Lower lobe of right lung (tissue), 2 donors: ENCODE measurements around the gene CISH. TPM values are rescaled to one million over a fixed set of nuclear protein-coding genes. Genes with fewer than 3 reads are reported as not detected.

ENCODE experiments used
- ATAC-seq, 2 donors: fragments of 200-7000 bp; cut with Tn5 transposase; one replicate each; pipeline ENCODE4 v1.9.1; 2020 to 2022; ENCODE audit warnings: mild to moderate bottlenecking in 2 of 2, moderate library complexity in 2 of 2
- DNase-seq: peaks from one replicate; pipeline ENCODE4 v3.0.0-alpha.2; 2020
- H3K27ac ChIP-seq: fragments of 200-600 bp; one replicate; pipeline ENCODE4 v1.8.0; 2022
- H3K27me3 ChIP-seq: fragments of 200-600 bp; one replicate; pipeline ENCODE4 v1.8.0; 2022; ENCODE audit warnings: low read depth
- H3K36me3 ChIP-seq: fragments of 200-600 bp; one replicate; pipeline ENCODE4 v1.8.0; 2022; ENCODE audit warnings: mild to moderate bottlenecking
- H3K4me1 ChIP-seq: fragments of 200-600 bp; one replicate; pipeline ENCODE4 v1.8.0; 2022
- H3K4me3 ChIP-seq: fragments of 200-600 bp; one replicate; pipeline ENCODE4 v1.8.0; 2022; ENCODE audit warnings: mild to moderate bottlenecking
- H3K9me3 ChIP-seq: fragments of 200-600 bp; one replicate; pipeline ENCODE4 v1.8.0; 2022
- CTCF ChIP-seq: fragments of 200-600 bp; IDR thresholded peaks from one replicate; pipeline ENCODE4 v1.8.0; 2022; ENCODE audit warnings: antibody characterized with exemption, mild to moderate bottlenecking
- intact Hi-C: fragments of 100-400 bp; cut with DNase I; formaldehyde crosslinking; loops from one replicate; pipeline ENCODE4 v1.11.0; 2022
- total RNA-seq: library from RNA; stranded (reverse); fragmentation: NEBNext Ultra II Directional; extraction: Animal tissue kit (Norgen Biotek cat#: 25700); gene quantifications from one replicate; pipeline ENCODE4 v1.2.1, GENCODE V29; 2021
- donor health status: DM: no; HTN: yes; CAD: no; lungs with severe emphysema.

CISH gene
- total RNA-seq, 1 donor from 2014 or later, result 48.8 TPM

- Histone ChIP-seq H3K36me3 (no peaks in the 10 kb centered on the region), H3K9me3 (no peaks in the 10 kb centered on the region), H3K4me1 (peaks cover 62% of the 10 kb centered on the region), H3K4me3 (no peak overlapping the region), H3K27ac (no peak overlapping the region), H3K27me3 (no peaks in the 10 kb centered on the region)
- DNase-seq, result no peak
- no peak for ATAC-seq
- intact Hi-C loops, result no loop called here
- TF ChIP-seq CTCF, result no peak
These were observed 17.0 kb upstream of the CISH start for GRCh38 chr3:50628601-50629000.

GRCh38 chr3:50627407-50628051 is 16.0 kb upstream of the CISH start:
- DNase-seq (peak; percentile 81), ATAC-seq (peak; percentile 87 to 91)
- Histone ChIP-seq H3K4me1 (peaks cover 70% of the 10 kb centered on the region), H3K27ac (peak overlapping the region; percentile 41), H3K27me3 (no peaks in the 10 kb centered on the region), H3K4me3 (no peak overlapping the region), H3K9me3 (no peaks in the 10 kb centered on the region), H3K36me3 (no peaks in the 10 kb centered on the region)
- intact Hi-C loops, result no loop called here
- no peak for TF ChIP-seq CTCF

- peaks cover 75% of the 10 kb centered on the region for H3K4me1 ChIP-seq
- no peaks in the 10 kb centered on the region for H3K9me3 ChIP-seq
- TF ChIP-seq CTCF, result no peak
- H3K27me3 ChIP-seq, result no peaks in the 10 kb centered on the region
- no peaks in the 10 kb centered on the region for H3K36me3 ChIP-seq
- no peak overlapping the region for H3K4me3 ChIP-seq
- ATAC-seq (no peak), DNase-seq (no peak)
- intact Hi-C loops, result no loop called here
- peak overlapping the region; percentile 18 for H3K27ac ChIP-seq
These were observed 14.8 kb upstream of the CISH start for GRCh38 chr3:50626401-50626800.

GRCh38 chr3:50625231-50626182 is 13.9 kb upstream of the CISH start:
- no peak overlapping the region for H3K4me3 ChIP-seq
- H3K9me3 ChIP-seq, result no peaks in the 10 kb centered on the region
- intact Hi-C loops, result no loop called here
- peak overlapping the region; percentile 13 for H3K27ac ChIP-seq
- H3K4me1 ChIP-seq, result peaks cover 84% of the 10 kb centered on the region
- H3K27me3 ChIP-seq, result no peaks in the 10 kb centered on the region
- no peaks in the 10 kb centered on the region for H3K36me3 ChIP-seq
- no peak for ATAC-seq
- no peak for TF ChIP-seq CTCF
- DNase-seq, result no peak

- Histone ChIP-seq H3K4me3 (no peak overlapping the region), H3K27ac (no peak overlapping the region), H3K9me3 (no peaks in the 10 kb centered on the region), H3K4me1 (peaks cover 85% of the 10 kb centered on the region), H3K36me3 (no peaks in the 10 kb centered on the region), H3K27me3 (no peaks in the 10 kb centered on the region)
- ATAC-seq (peak; percentile 39 to 52), DNase-seq (no peak)
- TF ChIP-seq CTCF, result no peak
- intact Hi-C loops, result no loop called here
These were observed 13.1 kb upstream of the CISH start for GRCh38 chr3:50624634-50625033.
